H1 (cell line): ENCODE measurements around the gene SCN4A. TPM values are rescaled to one million over a fixed set of nuclear protein-coding genes. Genes with fewer than 3 reads are reported as not detected.

Experiments
- NRF1 ChIP-seq: IDR thresholded peaks from 2 replicates; pipeline ENCODE4 v1.6.1; 2011; ENCODE audit warnings: mild to moderate bottlenecking, low read depth, low read length, improper control_type of control experiment
- POLR2A ChIP-seq, 2 experiments: IDR thresholded peaks; 1 replicate in 1 of 2; 2 replicates in 1 of 2; pipeline ENCODE4 v1.6.1; 2011; ENCODE audit warnings: low read depth in 2 of 2, low read length in 2 of 2, mild to moderate bottlenecking in 2 of 2; ENCODE audit errors: control extremely low read depth in 1 of 2
- POLR2AphosphoS5 ChIP-seq: IDR thresholded peaks from 2 replicates; pipeline ENCODE4 v1.6.1; 2011; ENCODE audit warnings: low read depth, low read length
- SIRT6 ChIP-seq: IDR thresholded peaks from one replicate; pipeline ENCODE4 v1.7.1; 2012; ENCODE audit warnings: low read length, inconsistent platforms
- SP1 ChIP-seq: IDR thresholded peaks from 2 replicates; pipeline ENCODE4 v1.6.1; 2011; ENCODE audit warnings: low read depth, low read length
- polyA plus RNA-seq, 7 experiments: library from polyadenylated mRNA; depleted of rRNA in 3 of 7; stranded (reverse) in 5 of 7; unstranded in 2 of 7; fragments of >200 nt in 5 of 7; fragments of 200-250 nt in 2 of 7; gene quantifications; 1 replicate in 5 of 7; 2 replicates in 1 of 7; 4 replicates in 1 of 7; pipeline versions ENCODE4 v1.2.1 to v1.2.3, GENCODE V29; 2011 to 2013; ENCODE audit warnings: missing spikeins in 2 of 7, mixed read lengths in 2 of 7
- total RNA-seq: library from RNA; stranded (reverse); fragmentation: NEBNext Ultra II Directional; extraction: Animal tissue kit (Norgen Biotek cat#: 25700); gene quantifications from 2 replicates; pipeline ENCODE4 v1.2.1, GENCODE V29; 2021
- TF ChIP-seq, protein P1 (sequence below): IDR thresholded peaks from 2 replicates; pipeline ENCODE4 v1.6.1; 2011; ENCODE audit warnings: low read depth, mild to moderate bottlenecking, low read length; ENCODE audit not compliant: insufficient read depth
- TF ChIP-seq, protein P2 (sequence below): IDR thresholded peaks from 2 replicates; pipeline ENCODE4 v1.6.1; 2012; ENCODE audit warnings: inconsistent platforms

The SCN4A gene
- total and polyA plus RNA-seq, 2 of the 8 experiments (the other 6 are each of a cell fraction or from before 2014, with no cell fraction given) = 5.0 to 8.5 TPM

DNA sequence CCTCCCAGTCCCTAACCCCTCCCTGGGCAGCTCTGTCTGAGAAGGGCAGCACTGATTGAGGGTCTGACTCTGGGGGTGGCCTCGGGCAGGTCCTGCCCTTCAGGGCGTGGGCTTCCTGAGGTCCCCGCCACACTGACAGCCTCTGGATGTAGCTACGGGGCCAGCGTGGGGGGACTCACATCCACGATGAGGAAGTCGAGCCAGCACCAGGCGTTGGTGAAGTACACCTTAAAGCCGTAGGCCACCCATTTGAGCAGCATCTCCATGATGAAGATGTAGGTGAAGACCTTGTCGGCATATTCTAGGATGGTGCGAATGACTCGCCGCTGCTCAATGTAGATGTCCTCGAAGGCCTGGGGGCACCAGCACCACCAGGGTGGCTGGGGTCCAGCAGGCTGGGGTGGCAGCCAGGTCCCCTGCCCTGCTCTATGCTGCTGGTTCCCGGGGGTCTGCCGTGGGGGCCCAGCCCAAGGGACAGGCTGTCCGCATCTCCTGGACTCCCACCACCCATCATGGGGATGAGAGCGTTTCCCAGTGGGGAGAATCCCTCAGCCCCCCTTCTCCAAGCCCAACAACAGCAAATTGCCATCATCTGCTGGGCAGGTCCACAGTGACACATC is 24.9 kb downstream of the SCN4A start (continued):
- TF ChIP-seq POLR2AphosphoS5 (no peak), SIRT6 (no peak), NRF1 (no peak), SP1 (no peak), POLR2A (IDR thresholded peaks at IDR 0.05; ENCODE audit: control extremely low read depth in 1 of 2, low read depth in 2 of 2, low read length in 2 of 2) (no peak)
- TF ChIP-seq, protein P1, sequence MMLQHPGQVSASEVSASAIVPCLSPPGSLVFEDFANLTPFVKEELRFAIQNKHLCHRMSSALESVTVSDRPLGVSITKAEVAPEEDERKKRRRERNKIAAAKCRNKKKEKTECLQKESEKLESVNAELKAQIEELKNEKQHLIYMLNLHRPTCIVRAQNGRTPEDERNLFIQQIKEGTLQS = no peak
- TF ChIP-seq, protein P2, sequence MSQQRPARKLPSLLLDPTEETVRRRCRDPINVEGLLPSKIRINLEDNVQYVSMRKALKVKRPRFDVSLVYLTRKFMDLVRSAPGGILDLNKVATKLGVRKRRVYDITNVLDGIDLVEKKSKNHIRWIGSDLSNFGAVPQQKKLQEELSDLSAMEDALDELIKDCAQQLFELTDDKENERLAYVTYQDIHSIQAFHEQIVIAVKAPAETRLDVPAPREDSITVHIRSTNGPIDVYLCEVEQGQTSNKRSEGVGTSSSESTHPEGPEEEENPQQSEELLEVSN = no peak
